Prostate gland (tissue), 2 donors: ENCODE results near the gene RGPD8. TPM values are rescaled to one million over a fixed set of nuclear protein-coding genes. Genes with fewer than 3 reads are reported as not detected.
"Not testable (repeated sequence)": the region's sequence is repeated elsewhere in the genome, so short reads cannot be mapped to it uniquely, and the experiment has no call there.

Experiments used
- DNase-seq: peaks from one replicate; pipeline ENCODE4 v3.0.0-alpha.2; 2019; ENCODE audit warnings: low spot score
- H3K27ac ChIP-seq, 2 donors: fragments of 200-600 bp; sonication (generic); 2 replicates each; pipeline ENCODE4 v1.5.1; 2017 to 2019
- H3K27me3 ChIP-seq: fragments of 200-600 bp; sonication (generic); replicated peaks from 2 replicates; pipeline ENCODE4 v1.5.1; 2019; ENCODE audit not compliant: insufficient read depth
- H3K36me3 ChIP-seq, 2 donors: fragments of 200-600 bp; sonication (generic); 1 replicate in 1 of 2; 2 replicates in 1 of 2; pipeline versions ENCODE4 v1.5.1 to v1.8.1; 2017 to 2019
- H3K4me1 ChIP-seq: fragments of 200-600 bp; sonication (generic); replicated peaks from 2 replicates; pipeline ENCODE4 v1.5.1; 2019
- H3K4me3 ChIP-seq, 2 donors: fragments of 200-600 bp; sonication (generic); 2 replicates each; pipeline ENCODE4 v1.5.1; 2017 to 2019
- H3K9me3 ChIP-seq: fragments of 200-600 bp; sonication (generic); 2 replicates; pipeline ENCODE4 v1.5.1; 2017
- POLR2A ChIP-seq: fragments of 450-650 bp; IDR thresholded peaks from one replicate; pipeline ENCODE4 v1.6.1; 2016; ENCODE audit warnings: antibody characterized with exemption, mild to moderate bottlenecking
- POLR2AphosphoS5 ChIP-seq: sonication (generic); formaldehyde crosslinking; IDR thresholded peaks from one replicate; pipeline ENCODE4 v1.6.1; 2017; ENCODE audit warnings: antibody characterized with exemption
- WGBS: methylation state at CpG from one replicate; pipeline ENCODE4 v1.1.5; 2018; 5-methylcytosine and 5-hydroxymethylcytosine counted together
- intact Hi-C: fragments of 100-400 bp; cut with DNase I; formaldehyde crosslinking; loops from one replicate; pipeline ENCODE4 v1.14.2; 2022
- total RNA-seq, 2 donors: library from RNA; depleted of rRNA; stranded (reverse); fragments of >200 nt; gene quantifications; one replicate each; pipeline ENCODE4 v1.1.0, GENCODE V29; 2016
- TF ChIP-seq, protein P1 (sequence below), 4 experiments: fragments of 200-600 bp in 2 of 4; fragments of 450-650 bp in 2 of 4; sonication (generic) in 2 of 4; IDR thresholded peaks; 1 replicate in 3 of 4; 2 replicates in 1 of 4; pipeline ENCODE4 v1.5.1; 2016 to 2019; ENCODE audit warnings: antibody characterized with exemption in 4 of 4, mild to moderate bottlenecking in 2 of 4, moderate library complexity in 2 of 4

The RGPD8 gene
- total RNA-seq, 2 donors from 2014 or later = 14.3 to 15.6 TPM

DNA sequence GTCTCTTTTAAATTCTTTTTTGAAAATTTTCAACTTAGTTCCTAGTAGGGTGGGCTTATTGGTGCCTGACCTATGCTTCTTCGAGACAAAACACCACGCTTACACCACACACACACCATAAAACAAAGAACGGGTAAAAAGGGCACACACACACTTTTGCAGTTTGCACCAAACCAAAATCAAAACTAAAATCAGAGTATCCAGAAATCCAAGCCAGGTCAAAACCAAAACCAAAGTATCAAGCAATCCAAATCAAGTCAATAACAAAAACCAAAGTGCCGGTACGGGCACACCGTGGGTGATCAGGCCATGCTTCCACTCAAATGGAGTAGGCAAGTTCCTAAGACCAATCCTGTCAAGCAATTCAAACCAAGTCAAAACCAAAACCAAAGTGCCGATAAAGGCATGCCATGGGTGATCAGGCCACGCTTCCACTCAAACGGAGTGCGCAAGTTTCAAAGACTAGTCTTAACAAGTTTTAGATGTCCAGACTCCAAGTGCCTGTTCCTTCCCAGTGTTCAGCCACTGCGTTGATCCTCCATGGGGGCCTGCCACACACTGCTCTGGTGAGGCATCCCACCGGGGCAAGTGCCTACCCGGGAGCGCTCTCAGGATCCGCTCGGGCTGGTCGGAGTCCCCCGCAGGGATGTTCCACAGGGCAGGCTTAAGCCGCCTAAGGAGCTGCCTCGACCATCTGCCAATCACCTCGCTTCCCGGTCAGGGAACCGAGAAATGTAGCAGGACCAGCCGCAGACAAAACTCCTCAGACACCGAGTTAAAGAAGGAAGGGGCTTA is 80.4 kb downstream of the RGPD8 start:
- intact Hi-C loops, H3K4me1 ChIP-seq, H3K4me3 ChIP-seq, DNase-seq, H3K36me3 ChIP-seq, H3K9me3 ChIP-seq, H3K27ac ChIP-seq, H3K27me3 ChIP-seq: not testable (repeated sequence)
- WGBS = 95% methylated on average over 15 of the region's 25 CpGs

DNA sequence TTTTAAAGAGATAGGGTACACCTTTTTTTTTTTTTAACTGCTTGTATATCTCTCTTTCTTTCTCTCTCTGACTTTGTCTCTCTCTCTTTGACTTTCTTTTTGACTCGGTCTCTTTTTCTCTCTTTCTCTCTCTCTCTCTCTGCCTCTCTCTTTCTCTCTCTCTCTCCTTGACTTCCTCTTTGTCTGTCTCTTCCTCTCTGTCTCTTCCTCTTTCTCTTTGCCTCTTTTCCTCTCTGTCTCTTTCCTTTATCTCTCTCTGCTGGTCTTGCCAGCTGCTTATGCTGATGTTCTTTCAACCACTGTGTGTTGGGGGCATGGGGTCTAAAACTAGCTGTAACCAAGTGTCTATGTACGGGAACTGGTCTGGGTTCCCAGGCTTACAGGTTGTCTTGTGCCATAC is 81.2 kb downstream of the RGPD8 start:
- H3K27me3 ChIP-seq, intact Hi-C loops, H3K36me3 ChIP-seq, H3K4me1 ChIP-seq, H3K27ac ChIP-seq, H3K9me3 ChIP-seq, H3K4me3 ChIP-seq, DNase-seq: not testable (repeated sequence)
- 93% methylated on average over 2 of the region's 2 CpGs for WGBS

DNA sequence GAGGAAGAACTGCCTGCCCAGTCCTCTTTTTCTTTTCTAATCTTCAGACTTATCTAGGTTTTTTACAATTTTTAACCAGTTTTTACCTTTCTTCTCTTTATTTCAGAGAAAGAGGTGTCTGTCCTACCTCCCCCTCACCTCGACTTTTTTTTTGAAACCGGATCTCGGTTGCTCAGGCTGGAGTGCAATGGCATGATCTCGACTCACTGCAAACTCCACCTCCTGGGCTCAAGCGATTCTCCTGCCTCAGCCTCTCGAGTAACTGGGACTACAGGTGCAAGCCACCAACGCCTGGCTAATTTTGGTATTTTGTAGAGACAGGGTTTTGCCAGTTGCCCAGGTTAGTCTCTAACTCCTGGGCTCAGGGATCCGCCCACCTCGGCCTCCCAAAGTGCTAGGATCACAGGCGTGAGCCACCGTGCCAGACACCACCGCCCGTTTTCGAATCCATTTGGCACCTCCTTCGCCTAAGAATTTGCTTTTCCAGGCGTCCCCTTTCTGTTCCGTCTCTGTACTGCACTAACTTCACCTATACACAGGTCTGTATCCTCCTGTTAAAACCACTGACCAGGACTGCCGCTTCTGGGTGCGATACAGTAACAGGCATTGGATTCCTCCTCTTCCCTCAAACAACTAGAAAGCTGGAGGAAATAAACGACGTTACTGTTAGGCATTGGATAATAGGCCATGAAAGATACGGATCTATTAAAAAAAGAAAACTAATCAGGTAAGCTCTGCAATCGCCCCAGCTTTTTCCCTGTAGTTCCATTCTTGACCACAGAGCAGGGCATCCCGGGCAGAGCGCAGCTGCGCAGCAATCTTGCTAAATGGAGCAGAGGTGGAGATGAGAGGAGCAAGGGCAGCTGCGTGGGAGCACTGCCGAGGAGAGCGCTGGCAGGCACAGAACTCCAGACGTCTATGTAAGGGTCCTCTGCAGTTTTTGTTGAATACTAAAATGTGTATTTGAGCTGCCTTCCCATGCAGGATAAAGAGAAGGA is 88.1 kb downstream of the RGPD8 start:
- H3K4me3 ChIP-seq = no peak overlapping the region
- no peaks in the 10 kb centered on the region for H3K36me3 ChIP-seq
- H3K4me1 ChIP-seq = no peaks in the 10 kb centered on the region
- no peak for DNase-seq
- intact Hi-C loops = no loop called here
- H3K9me3 ChIP-seq = no peaks in the 10 kb centered on the region
- WGBS = 90% methylated on average over 30 of the region's 30 CpGs
- TF ChIP-seq, protein P1, sequence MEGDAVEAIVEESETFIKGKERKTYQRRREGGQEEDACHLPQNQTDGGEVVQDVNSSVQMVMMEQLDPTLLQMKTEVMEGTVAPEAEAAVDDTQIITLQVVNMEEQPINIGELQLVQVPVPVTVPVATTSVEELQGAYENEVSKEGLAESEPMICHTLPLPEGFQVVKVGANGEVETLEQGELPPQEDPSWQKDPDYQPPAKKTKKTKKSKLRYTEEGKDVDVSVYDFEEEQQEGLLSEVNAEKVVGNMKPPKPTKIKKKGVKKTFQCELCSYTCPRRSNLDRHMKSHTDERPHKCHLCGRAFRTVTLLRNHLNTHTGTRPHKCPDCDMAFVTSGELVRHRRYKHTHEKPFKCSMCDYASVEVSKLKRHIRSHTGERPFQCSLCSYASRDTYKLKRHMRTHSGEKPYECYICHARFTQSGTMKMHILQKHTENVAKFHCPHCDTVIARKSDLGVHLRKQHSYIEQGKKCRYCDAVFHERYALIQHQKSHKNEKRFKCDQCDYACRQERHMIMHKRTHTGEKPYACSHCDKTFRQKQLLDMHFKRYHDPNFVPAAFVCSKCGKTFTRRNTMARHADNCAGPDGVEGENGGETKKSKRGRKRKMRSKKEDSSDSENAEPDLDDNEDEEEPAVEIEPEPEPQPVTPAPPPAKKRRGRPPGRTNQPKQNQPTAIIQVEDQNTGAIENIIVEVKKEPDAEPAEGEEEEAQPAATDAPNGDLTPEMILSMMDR (IDR thresholded peaks at IDR 0.05) = no peak
- no peak for TF ChIP-seq POLR2AphosphoS5
- no peak for TF ChIP-seq POLR2A
- no peaks in the 10 kb centered on the region for H3K27me3 ChIP-seq
- H3K27ac ChIP-seq = no peak overlapping the region

DNA sequence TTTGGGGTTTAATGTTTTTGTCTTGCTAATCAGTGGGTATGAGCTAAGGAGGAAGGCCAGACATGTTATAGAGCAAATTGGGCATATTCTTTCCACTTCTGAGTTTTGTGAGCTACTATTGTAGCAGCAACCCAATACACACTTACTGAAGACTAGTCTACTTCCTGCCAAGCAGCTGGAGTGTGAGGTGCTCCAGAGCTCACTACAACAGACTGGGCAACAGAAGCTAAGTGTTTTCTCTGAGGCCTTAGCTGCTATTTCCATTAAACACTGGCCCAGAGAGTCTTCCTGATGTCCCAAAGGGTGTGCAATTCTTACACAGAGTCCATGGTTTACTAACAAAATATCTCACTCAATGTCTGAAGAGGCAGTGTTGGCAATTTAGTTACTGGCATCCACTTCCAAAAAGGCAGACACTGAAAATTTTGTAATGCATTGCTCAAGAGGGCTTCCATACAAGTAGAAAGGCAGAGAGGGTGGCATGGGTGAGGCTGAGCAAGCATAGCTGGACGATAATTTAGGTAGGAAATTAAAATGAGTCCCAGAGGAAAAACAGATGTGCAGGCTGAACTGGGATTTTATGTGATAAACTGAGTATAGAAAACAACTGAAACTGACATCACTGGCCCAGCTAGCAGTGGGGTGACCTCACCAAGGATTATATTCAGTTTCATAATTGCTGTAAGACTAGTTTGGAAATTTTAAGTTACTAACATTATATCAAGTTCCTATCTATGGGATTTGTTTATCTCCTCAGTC is 89.4 kb downstream of the RGPD8 start:
- DNase-seq = no peak
- intact Hi-C loops = no loop called here
- no peak for TF ChIP-seq POLR2AphosphoS5
- TF ChIP-seq POLR2A = no peak
- TF ChIP-seq, protein P1 (IDR thresholded peaks at IDR 0.05) = no peak

DNA sequence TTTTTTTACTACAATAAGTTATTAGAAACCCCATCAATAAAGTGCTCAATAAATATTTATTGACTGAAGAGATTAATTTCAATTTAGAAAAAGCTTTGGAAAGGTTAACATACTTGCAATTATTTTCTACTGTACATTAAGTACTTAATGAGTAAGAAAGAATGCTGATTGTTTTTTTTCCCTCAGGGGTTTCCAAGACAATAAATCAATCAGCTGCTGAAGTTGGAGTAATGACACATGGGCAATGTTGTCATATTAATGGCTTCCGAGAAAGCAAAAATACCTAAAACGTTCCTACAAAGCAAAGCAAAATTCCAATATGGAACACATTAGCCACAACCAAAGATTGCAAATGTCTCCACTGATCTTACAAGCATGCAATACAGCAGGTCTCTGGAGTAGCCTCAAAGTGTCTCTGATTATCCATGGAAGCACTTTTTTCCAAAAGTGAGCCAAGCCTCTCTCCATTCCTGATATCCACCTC is 91.3 kb downstream of the RGPD8 start:
- no peaks in the 10 kb centered on the region for H3K9me3 ChIP-seq
- no peaks in the 10 kb centered on the region for H3K27me3 ChIP-seq
- WGBS = 33% methylated on average over 2 of the region's 2 CpGs

More for the DNA sequence above, 89.4 kb downstream of the RGPD8 start:
- H3K9me3 ChIP-seq = no peaks in the 10 kb centered on the region
- no peak overlapping the region for H3K4me3 ChIP-seq
- 83% methylated on average over 1 of the region's 1 CpG for WGBS
- H3K27ac ChIP-seq = no peak overlapping the region
- no peaks in the 10 kb centered on the region for H3K27me3 ChIP-seq
- H3K4me1 ChIP-seq = no peaks in the 10 kb centered on the region
- H3K36me3 ChIP-seq = no peaks in the 10 kb centered on the region

More for the DNA sequence above, 91.3 kb downstream of the RGPD8 start:
- intact Hi-C loops = no loop called here
- no peaks in the 10 kb centered on the region for H3K4me1 ChIP-seq
- H3K4me3 ChIP-seq = no peak overlapping the region
- no peak for DNase-seq
- H3K36me3 ChIP-seq = no peaks in the 10 kb centered on the region
- TF ChIP-seq POLR2AphosphoS5 = no peak
- TF ChIP-seq, protein P1 (IDR thresholded peaks at IDR 0.05) = no peak
- TF ChIP-seq POLR2A = no peak
- no peak overlapping the region for H3K27ac ChIP-seq
